ENCODE results near the gene DAAM1. TPM values are rescaled to one million over a fixed set of nuclear protein-coding genes. Genes with fewer than 3 reads are reported as not detected.

DAAM1 gene
- total RNA-seq, 3 donors from 2014 or later (not counting 1 experiment from before 2014, with no cell fraction given) = 10.9 to 31.4 (median 12.6) TPM

DNA sequence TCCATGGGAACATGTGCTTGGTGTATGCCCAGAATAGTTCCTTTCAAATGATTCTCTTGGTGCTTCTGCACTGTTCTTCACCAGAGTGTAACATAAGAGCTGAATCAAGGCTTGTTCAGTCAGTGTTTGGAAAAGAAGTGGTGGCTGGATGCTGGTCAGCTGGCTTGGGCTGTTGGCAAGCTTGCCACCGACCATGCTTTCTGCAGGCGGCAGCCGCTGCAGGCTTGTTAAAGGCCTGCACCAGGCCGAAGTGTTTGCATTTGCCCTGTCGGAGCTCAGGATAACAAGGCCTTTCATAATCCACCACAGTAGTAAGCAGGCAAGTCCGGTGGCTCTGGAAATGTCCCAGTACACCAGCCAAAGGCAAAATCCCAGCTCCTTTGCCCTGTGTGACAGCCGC lies 26.9 kb downstream of the DAAM1 start:
- peaks cover 18 to 19% of the 10 kb centered on the region in 2 donors for H3K4me1 Mint-ChIP-seq
- H3K36me3 Mint-ChIP-seq = no peaks in the 10 kb centered on the region
- Histone ChIP-seq H3K27me3 (ENCODE audit: control insufficient read depth, insufficient read depth, low read length) (no peaks in the 10 kb centered on the region), H3K27ac (ENCODE audit: low read length) (no peak overlapping the region), H3K4me3 (ENCODE audit: low read length) (no peak overlapping the region), H3K9me3 (ENCODE audit: control insufficient read depth, insufficient read depth, low read length) (no peaks in the 10 kb centered on the region), H3K4me1 (ENCODE audit: control insufficient read depth, insufficient read depth, low read length) (no peaks in the 10 kb centered on the region), H3K36me3 (ENCODE audit: control insufficient read depth, insufficient read depth, low read length) (no peaks in the 10 kb centered on the region)
- TF ChIP-seq CTCF (IDR thresholded peaks at IDR 0.05) = no peak
- intact Hi-C loops (cut with micrococcal nuclease) = no loop called here
- H3K4me3 Mint-ChIP-seq = no peak overlapping the region
- no peaks in the 10 kb centered on the region for H3K27me3 Mint-ChIP-seq (ENCODE audit: low read depth in 2 of 2)
- no peaks in the 10 kb centered on the region for H3K9me3 Mint-ChIP-seq
- ATAC-seq = no peak
- 95% methylated on average over 7 of the region's 7 CpGs for WGBS (ENCODE audit: insufficient coverage)
- H3K27ac Mint-ChIP-seq = no peak overlapping the region
- no peak for DNase-seq

DNA sequence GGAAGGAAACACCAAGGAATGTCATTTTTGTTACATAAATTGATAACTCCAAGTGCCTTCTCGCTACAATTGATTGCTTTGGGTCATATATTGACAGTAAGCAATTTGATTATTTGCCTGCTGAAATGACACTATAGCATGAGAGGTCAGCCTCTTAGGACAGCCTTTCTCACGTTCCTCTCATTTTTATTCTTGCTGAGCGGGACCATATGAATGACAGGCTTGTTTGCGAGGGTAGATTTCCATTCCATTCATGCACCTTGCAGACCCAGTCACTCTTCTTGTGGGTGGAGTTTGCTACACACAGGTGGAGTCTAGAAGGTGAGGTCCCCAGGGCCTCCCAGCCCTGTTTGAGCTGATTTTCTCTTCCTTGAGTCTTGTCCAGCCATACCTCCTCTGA lies 27.3 kb downstream of the DAAM1 start:
- Histone ChIP-seq H3K27ac (ENCODE audit: low read length) (no peak overlapping the region), H3K4me1 (ENCODE audit: control insufficient read depth, insufficient read depth, low read length) (no peaks in the 10 kb centered on the region), H3K27me3 (ENCODE audit: control insufficient read depth, insufficient read depth, low read length) (no peaks in the 10 kb centered on the region), H3K4me3 (ENCODE audit: low read length) (no peak overlapping the region), H3K9me3 (ENCODE audit: control insufficient read depth, insufficient read depth, low read length) (no peaks in the 10 kb centered on the region), H3K36me3 (ENCODE audit: control insufficient read depth, insufficient read depth, low read length) (no peaks in the 10 kb centered on the region)
- Mint-ChIP-seq H3K4me3 (no peak overlapping the region), H3K9me3 (no peaks in the 10 kb centered on the region), H3K4me1 (peaks cover 21 to 22% of the 10 kb centered on the region in 2 donors), H3K27me3 (ENCODE audit: low read depth in 2 of 2) (no peaks in the 10 kb centered on the region), H3K27ac (no peak overlapping the region), H3K36me3 (no peaks in the 10 kb centered on the region)
- no peak for ATAC-seq
- 95% methylated on average over 4 of the region's 4 CpGs for WGBS (ENCODE audit: insufficient coverage)
- TF ChIP-seq CTCF (IDR thresholded peaks at IDR 0.05) = no peak
- intact Hi-C loops (cut with micrococcal nuclease) = no loop called here
- no peak for DNase-seq

GRCh38 chr14:59217011-59217410 lies 28.5 kb downstream of the DAAM1 start:
- no peak overlapping the region for H3K27ac Mint-ChIP-seq
- H3K36me3 Mint-ChIP-seq = no peaks in the 10 kb centered on the region
- no peak for ATAC-seq

More at GRCh38 chr14:59217011-59217410, 28.5 kb downstream of the DAAM1 start:
- Mint-ChIP-seq H3K4me3 (no peak overlapping the region), H3K27me3 (ENCODE audit: low read depth in 2 of 2) (no peaks in the 10 kb centered on the region), H3K4me1 (peaks cover 22 to 27% of the 10 kb centered on the region in 2 donors), H3K9me3 (no peaks in the 10 kb centered on the region)
- no peak overlapping the region for H3K27ac ChIP-seq (ENCODE audit: low read length)
- 100% methylated on average over 1 of the region's 1 CpG for WGBS (ENCODE audit: insufficient coverage)
- TF ChIP-seq CTCF (IDR thresholded peaks at IDR 0.05) = no peak
- no peaks in the 10 kb centered on the region for H3K27me3 ChIP-seq (ENCODE audit: control insufficient read depth, insufficient read depth, low read length)
- no peaks in the 10 kb centered on the region for H3K9me3 ChIP-seq (ENCODE audit: control insufficient read depth, insufficient read depth, low read length)
- intact Hi-C loops (cut with micrococcal nuclease) = no loop called here
- no peak for DNase-seq
- no peaks in the 10 kb centered on the region for H3K4me1 ChIP-seq (ENCODE audit: control insufficient read depth, insufficient read depth, low read length)
- no peaks in the 10 kb centered on the region for H3K36me3 ChIP-seq (ENCODE audit: control insufficient read depth, insufficient read depth, low read length)
- H3K4me3 ChIP-seq (ENCODE audit: low read length) = no peak overlapping the region

Data from natural killer cell (primary cell).